ENCODE measurements around the gene DACH1. TPM values are rescaled to one million over a fixed set of nuclear protein-coding genes. Genes with fewer than 3 reads are reported as not detected.

DACH1 gene
- total RNA-seq, 1 donor from 2014 or later = not detected

- DNase-seq (no peak), ATAC-seq (ENCODE audit: low read depth) (no peak)
- intact Hi-C loops (cut with micrococcal nuclease) = no loop called here
- H3K9me3 Mint-ChIP-seq = peaks cover 3% of the 10 kb centered on the region
- POLR2A ChIA-PET = no interaction called here
- CTCF ChIA-PET = no interaction called here
- TF ChIP-seq, protein P1, sequence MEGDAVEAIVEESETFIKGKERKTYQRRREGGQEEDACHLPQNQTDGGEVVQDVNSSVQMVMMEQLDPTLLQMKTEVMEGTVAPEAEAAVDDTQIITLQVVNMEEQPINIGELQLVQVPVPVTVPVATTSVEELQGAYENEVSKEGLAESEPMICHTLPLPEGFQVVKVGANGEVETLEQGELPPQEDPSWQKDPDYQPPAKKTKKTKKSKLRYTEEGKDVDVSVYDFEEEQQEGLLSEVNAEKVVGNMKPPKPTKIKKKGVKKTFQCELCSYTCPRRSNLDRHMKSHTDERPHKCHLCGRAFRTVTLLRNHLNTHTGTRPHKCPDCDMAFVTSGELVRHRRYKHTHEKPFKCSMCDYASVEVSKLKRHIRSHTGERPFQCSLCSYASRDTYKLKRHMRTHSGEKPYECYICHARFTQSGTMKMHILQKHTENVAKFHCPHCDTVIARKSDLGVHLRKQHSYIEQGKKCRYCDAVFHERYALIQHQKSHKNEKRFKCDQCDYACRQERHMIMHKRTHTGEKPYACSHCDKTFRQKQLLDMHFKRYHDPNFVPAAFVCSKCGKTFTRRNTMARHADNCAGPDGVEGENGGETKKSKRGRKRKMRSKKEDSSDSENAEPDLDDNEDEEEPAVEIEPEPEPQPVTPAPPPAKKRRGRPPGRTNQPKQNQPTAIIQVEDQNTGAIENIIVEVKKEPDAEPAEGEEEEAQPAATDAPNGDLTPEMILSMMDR (IDR thresholded peaks at IDR 0.05) = no peak
- H3K36me3 Mint-ChIP-seq (ENCODE audit: low read depth) = no peaks in the 10 kb centered on the region
- no peaks in the 10 kb centered on the region for H3K27me3 Mint-ChIP-seq
- no peak overlapping the region for H3K27ac Mint-ChIP-seq
- no peaks in the 10 kb centered on the region for H3K4me1 Mint-ChIP-seq
- H3K4me3 Mint-ChIP-seq = no peak overlapping the region
Observed at GRCh38 chr13:71399631-71400215, 467.3 kb downstream of the DACH1 start.

- Mint-ChIP-seq H3K4me3 (no peak overlapping the region), H3K27me3 (no peaks in the 10 kb centered on the region), H3K9me3 (peaks cover 4% of the 10 kb centered on the region), H3K36me3 (ENCODE audit: low read depth) (no peaks in the 10 kb centered on the region), H3K4me1 (no peaks in the 10 kb centered on the region), H3K27ac (no peak overlapping the region)
- CTCF ChIA-PET = no interaction called here
- DNase-seq (no peak), ATAC-seq (ENCODE audit: low read depth) (no peak)
- POLR2A ChIA-PET = no interaction called here
- TF ChIP-seq, protein P1 (IDR thresholded peaks at IDR 0.05) = no peak
- intact Hi-C loops (cut with micrococcal nuclease) = no loop called here
Observed at GRCh38 chr13:71396149-71396548, 470.9 kb downstream of the DACH1 start.

DNA sequence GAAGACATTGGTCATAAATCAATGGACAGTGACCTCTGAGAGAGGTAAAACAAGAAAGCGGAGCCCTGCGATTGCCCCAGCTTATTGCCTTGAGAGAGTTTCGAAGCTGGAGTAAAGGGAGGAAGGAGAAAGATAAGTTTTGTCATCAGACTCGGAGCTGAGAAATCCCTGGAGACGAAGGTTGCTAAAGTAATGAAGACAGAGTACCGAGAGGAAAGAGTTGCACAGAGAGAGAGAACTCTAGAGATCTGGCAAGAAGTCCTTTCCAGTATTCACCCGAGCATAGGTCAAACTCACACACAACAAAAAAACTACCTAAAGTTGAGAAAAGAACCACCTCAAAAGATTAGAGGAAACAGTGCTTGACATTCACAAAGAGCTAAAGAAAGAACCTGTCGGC lies 472.0 kb downstream of the DACH1 start:
- no peaks in the 10 kb centered on the region for H3K36me3 Mint-ChIP-seq (ENCODE audit: low read depth)
- ATAC-seq (ENCODE audit: low read depth) (no peak), DNase-seq (no peak)
- H3K4me3 Mint-ChIP-seq = no peak overlapping the region
- no peaks in the 10 kb centered on the region for H3K27me3 Mint-ChIP-seq
- H3K27ac Mint-ChIP-seq = no peak overlapping the region
- intact Hi-C loops (cut with micrococcal nuclease) = no loop called here
- H3K4me1 Mint-ChIP-seq = no peaks in the 10 kb centered on the region
- peaks cover 7% of the 10 kb centered on the region for H3K9me3 Mint-ChIP-seq
- ChIA-PET POLR2A (no interaction called here), CTCF (no interaction called here)
- TF ChIP-seq, protein P1 (IDR thresholded peaks at IDR 0.05) = no peak

GRCh38 chr13:71394176-71394575 lies 472.8 kb downstream of the DACH1 start:
- POLR2A ChIA-PET = no interaction called here
- no peaks in the 10 kb centered on the region for H3K27me3 Mint-ChIP-seq
- TF ChIP-seq, protein P1 (IDR thresholded peaks at IDR 0.05) = no peak

More at GRCh38 chr13:71394176-71394575, 472.8 kb downstream of the DACH1 start:
- Mint-ChIP-seq H3K4me3 (no peak overlapping the region), H3K4me1 (no peaks in the 10 kb centered on the region), H3K36me3 (ENCODE audit: low read depth) (no peaks in the 10 kb centered on the region), H3K27ac (no peak overlapping the region), H3K9me3 (peaks cover 7% of the 10 kb centered on the region)
- intact Hi-C loops (cut with micrococcal nuclease) = no loop called here
- no peak for DNase-seq
- CTCF ChIA-PET = no interaction called here
- no peak for ATAC-seq (ENCODE audit: low read depth)
